Panc1 (cell line): ENCODE results near the gene SERTM2. TPM values are rescaled to one million over a fixed set of nuclear protein-coding genes. Genes with fewer than 3 reads are reported as not detected.

Experiments
- ATAC-seq: fragments of 200-7000 bp; cut with Tn5 transposase; 2 replicates; pipeline ENCODE4 v1.9.1; 2020; ENCODE audit warnings: mild to moderate bottlenecking, moderate library complexity
- BruUV-seq: library from RNA; stranded (reverse); fragments of 400-500 nt; replicated peaks from 2 replicates; lab custom pipeline; 2021; lab: Mats Ljungman, UMichigan
- CTCF ChIA-PET: fragments of 300-600 bp; sonication (Branson Sonifier 250); formaldehyde crosslinking; loops from one replicate; lab custom pipeline; 2022; ENCODE audit warnings: antibody characterized with exemption; lab: Charles Lee
- POLR2A ChIA-PET: fragments of 300-600 bp; sonication (Branson Sonifier 250); formaldehyde crosslinking; loops from one replicate; lab custom pipeline; 2022; ENCODE audit warnings: antibody characterized with exemption; lab: Charles Lee
- DNase-seq: peaks from one replicate; pipeline ENCODE4 v3.0.0-alpha.2; 2010; ENCODE audit warnings: low read depth, low spot score
- H3K27ac ChIP-seq: 2 replicates; pipeline ENCODE4 v1.5.1; 2011; ENCODE audit warnings: mild to moderate bottlenecking, low read length, inconsistent platforms
- H3K27me3 ChIP-seq: fragments of 200-500 bp; sonication (Bioruptor generic); 2 replicates; pipeline ENCODE4 v1.6.0; 2014; ENCODE audit warnings: low read length, inconsistent platforms; ENCODE audit not compliant: control insufficient read depth, insufficient read depth
- H3K36me3 ChIP-seq: fragments of 200-500 bp; sonication (Bioruptor generic); 2 replicates; pipeline ENCODE4 v1.5.1; 2014; ENCODE audit warnings: inconsistent platforms, mild to moderate bottlenecking, low read length, moderate library complexity; ENCODE audit not compliant: control insufficient read depth, insufficient read depth
- H3K4me1 ChIP-seq: 2 replicates; pipeline ENCODE4 v1.5.1; 2011; ENCODE audit warnings: inconsistent platforms, mild to moderate bottlenecking, low read length, moderate library complexity; ENCODE audit not compliant: control insufficient read depth, insufficient read depth
- H3K4me3 ChIP-seq, 2 experiments: 2 replicates each; pipeline ENCODE4 v1.5.1; 2011 to 2012; ENCODE audit warnings: low read depth in 2 of 2, low read length in 2 of 2, mild to moderate bottlenecking in 2 of 2, inconsistent platforms in 1 of 2, moderate library complexity in 1 of 2
- H3K9me3 ChIP-seq: fragments of 200-500 bp; sonication (Bioruptor generic); 2 replicates; pipeline ENCODE4 v1.5.1; 2014; ENCODE audit warnings: low read depth, mild to moderate bottlenecking, inconsistent platforms, low read length, moderate library complexity; ENCODE audit not compliant: control insufficient read depth, insufficient read depth
- CTCF ChIP-seq: fragments of 450-650 bp; IDR thresholded peaks from 2 replicates; pipeline ENCODE4 v1.5.1; 2017; ENCODE audit warnings: mild to moderate bottlenecking
- POLR2AphosphoS5 ChIP-seq: IDR thresholded peaks from 2 replicates; pipeline ENCODE4 v1.6.1; 2012; ENCODE audit warnings: mild to moderate bottlenecking, low read depth, low read length, moderate library complexity
- REST ChIP-seq, 2 experiments: IDR thresholded peaks; 2 replicates each; pipeline ENCODE4 v1.6.1; 2011 to 2012; ENCODE audit warnings: low read depth in 2 of 2, control low read depth in 1 of 2, low read length in 1 of 2, mild to moderate bottlenecking in 1 of 2, moderate library complexity in 1 of 2; ENCODE audit not compliant: insufficient read depth in 1 of 2
- SIN3A ChIP-seq: IDR thresholded peaks from 2 replicates; pipeline ENCODE4 v1.6.1; 2012; ENCODE audit warnings: low read depth, mild to moderate bottlenecking, low read length, moderate library complexity, borderline replicate concordance; ENCODE audit not compliant: insufficient read depth
- TCF7L2 ChIP-seq: IDR thresholded peaks from 2 replicates; pipeline ENCODE4 v1.6.1; 2011; ENCODE audit warnings: mild to moderate bottlenecking, low read depth, low read length, inconsistent platforms
- in situ Hi-C: cut with HindIII; loops from 2 replicates; pipeline ENCODE4 v1.10.0; 2016; ENCODE audit warnings: low sequenced_read_pairs, low pct_unique_long_range_greater_than_20kb
- intact Hi-C: fragments of 100-400 bp; cut with micrococcal nuclease; formaldehyde crosslinking; loops from one replicate; pipeline ENCODE4 v1.10.0; 2022; ENCODE audit not compliant: unreplicated experiment
- total RNA-seq: library from RNA; stranded (reverse); gene quantifications from one replicate; pipeline ENCODE4 v1.2.1, GENCODE V29; 2021; ENCODE audit not compliant: unreplicated experiment

SERTM2 gene
- total RNA-seq, 1 experiment from 2014 or later = not detected

- CTCF ChIA-PET = interaction anchor here (0.5 kb wide), 1 partner anchor 110 kb away, joined by 4 read pairs; no protein-coding TSS in a partner anchor
- intact Hi-C loops (no loop called here), in situ Hi-C loops (no loop called here)
- H3K27me3 ChIP-seq = no peaks in the 10 kb centered on the region
- no TSS peak for BruUV-seq
- H3K27ac ChIP-seq = no peak overlapping the region
- no peaks in the 10 kb centered on the region for H3K36me3 ChIP-seq
- DNase-seq (no peak), ATAC-seq (no peak)
- H3K9me3 ChIP-seq = no peaks in the 10 kb centered on the region
- H3K4me1 ChIP-seq = no peaks in the 10 kb centered on the region
- POLR2A ChIA-PET = no interaction called here
- TF ChIP-seq SIN3A = no peak
- TF ChIP-seq TCF7L2 = no peak
- no peak for TF ChIP-seq CTCF
- TF ChIP-seq REST (IDR thresholded peaks at IDR 0.05; ENCODE audit: insufficient read depth in 1 of 2, low read depth in 2 of 2, low read length in 1 of 2) = no peak
- no peak for TF ChIP-seq POLR2AphosphoS5
- no peak overlapping the region for H3K4me3 ChIP-seq
Observed at GRCh38 chrX:111568817-111569216, 57.4 kb downstream of the SERTM2 start.

Other genes starting within 250 kb of the SERTM2 start
- gene CAPN6, start 241.2 kb upstream of the SERTM2 start, total RNA-seq = 0.08 TPM
- 0.13 TPM for gene DCX, start 99.5 kb upstream of the SERTM2 start, total RNA-seq
- gene ALG13, start 169.5 kb downstream of the SERTM2 start, total RNA-seq = 50.0 TPM